Duodenal mucosa (tissue), 2 donors: ENCODE results near the gene WDR20.
A peak's percentile ranks its signal among the peaks of the same experiment; 100 is the strongest.

Experiments
- H3K27ac ChIP-seq: one replicate; pipeline ENCODE4 v1.7.0; 2013; ENCODE audit warnings: low read depth, low read length
- H3K27me3 ChIP-seq, 2 donors: one replicate each; pipeline ENCODE4 v1.7.0; 2013; ENCODE audit warnings: low read length in 2 of 2, control low read depth in 1 of 2; ENCODE audit not compliant: insufficient read depth in 2 of 2, control insufficient read depth in 1 of 2
- H3K36me3 ChIP-seq, 2 donors: one replicate each; pipeline ENCODE4 v1.7.0; 2013; ENCODE audit warnings: low read length in 2 of 2, control low read depth in 1 of 2; ENCODE audit not compliant: insufficient read depth in 2 of 2, control insufficient read depth in 1 of 2
- H3K4me1 ChIP-seq, 2 donors: one replicate each; pipeline ENCODE4 v1.7.0; 2013; ENCODE audit warnings: low read length in 2 of 2, control low read depth in 1 of 2; ENCODE audit not compliant: insufficient read depth in 2 of 2, control insufficient read depth in 1 of 2
- H3K4me3 ChIP-seq, 2 donors: one replicate each; pipeline ENCODE4 v1.7.0; 2013; ENCODE audit warnings: low read length in 2 of 2, low read depth in 1 of 2
- H3K9ac ChIP-seq, 2 donors: one replicate each; pipeline ENCODE4 v1.7.0; 2013; ENCODE audit warnings: low read length in 2 of 2, low read depth in 1 of 2
- H3K9me3 ChIP-seq, 2 donors: one replicate each; pipeline ENCODE4 v1.7.0; 2013; ENCODE audit warnings: low read length in 2 of 2, control low read depth in 1 of 2; ENCODE audit not compliant: control insufficient read depth in 1 of 2

WDR20 gene

DNA sequence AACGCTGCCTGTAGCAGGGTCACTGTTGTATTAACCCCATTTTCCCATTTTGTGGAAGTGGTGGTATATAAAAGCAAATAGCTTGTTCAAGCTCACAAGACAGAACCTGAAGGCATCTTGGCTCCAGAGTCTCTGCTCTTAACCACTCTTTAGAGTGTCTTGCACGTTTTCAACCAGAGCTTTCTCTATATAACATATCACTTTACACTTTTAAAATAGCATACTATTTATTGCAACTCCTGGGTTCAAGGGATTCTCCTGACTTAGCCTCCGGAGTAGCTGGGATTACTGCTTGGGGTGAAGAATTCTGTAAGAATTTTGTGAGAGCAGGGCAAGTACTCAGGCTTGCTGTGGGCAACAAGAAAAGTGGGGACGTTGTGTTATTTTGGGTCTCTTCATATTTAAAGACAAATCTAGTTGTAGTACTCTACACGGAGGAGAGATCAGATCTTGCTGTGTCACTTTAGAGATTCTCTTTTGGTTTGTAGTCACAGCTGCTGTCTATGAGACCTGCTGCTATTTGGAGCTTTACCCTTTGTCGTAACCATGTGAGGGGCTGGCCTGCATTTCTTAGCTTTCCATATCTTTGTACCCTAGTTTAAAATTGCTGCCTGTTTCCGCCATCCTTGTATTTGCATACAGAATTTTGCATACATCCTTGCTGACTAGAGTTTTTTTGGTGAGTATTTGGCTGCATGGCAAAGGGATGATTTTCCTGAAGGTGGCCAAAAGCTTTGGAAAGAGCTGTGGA is 40.7 kb downstream of the WDR20 start:
- no peak overlapping the region for H3K27ac ChIP-seq
- H3K4me1 ChIP-seq, result peaks cover 0 to 8% of the 10 kb centered on the region in 2 donors
- H3K27me3 ChIP-seq, result no peaks in the 10 kb centered on the region
- H3K9me3 ChIP-seq, result no peaks in the 10 kb centered on the region
- no peak overlapping the region for H3K9ac ChIP-seq
- H3K4me3 ChIP-seq, result no peak overlapping the region
- H3K36me3 ChIP-seq, result peaks cover 4 to 5% of the 10 kb centered on the region in 2 donors

DNA sequence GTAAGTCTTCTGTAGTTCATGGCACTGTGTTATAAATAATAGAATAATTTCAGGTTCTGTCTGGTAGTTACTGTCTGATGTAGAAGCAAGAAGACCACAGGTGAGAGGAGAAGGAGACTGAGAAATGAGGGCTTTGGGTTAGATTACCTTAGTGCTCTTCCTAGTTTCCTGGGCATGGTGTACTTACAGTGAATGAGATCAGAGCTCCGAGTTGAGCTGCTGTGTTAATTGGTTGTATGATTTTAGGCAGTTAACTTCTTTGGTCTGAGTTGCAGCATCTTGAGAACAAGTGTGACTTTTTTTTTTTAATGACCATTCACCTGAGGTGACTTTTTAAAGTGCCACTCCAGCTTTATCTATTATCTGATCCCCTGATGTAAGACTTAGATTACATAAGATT is 41.5 kb downstream of the WDR20 start:
- Histone ChIP-seq H3K36me3 (peaks cover 4 to 5% of the 10 kb centered on the region in 2 donors), H3K27ac (no peak overlapping the region), H3K9ac (no peak overlapping the region), H3K4me1 (peaks cover 3 to 13% of the 10 kb centered on the region in 2 donors), H3K27me3 (no peaks in the 10 kb centered on the region), H3K4me3 (no peak overlapping the region), H3K9me3 (no peaks in the 10 kb centered on the region)

DNA sequence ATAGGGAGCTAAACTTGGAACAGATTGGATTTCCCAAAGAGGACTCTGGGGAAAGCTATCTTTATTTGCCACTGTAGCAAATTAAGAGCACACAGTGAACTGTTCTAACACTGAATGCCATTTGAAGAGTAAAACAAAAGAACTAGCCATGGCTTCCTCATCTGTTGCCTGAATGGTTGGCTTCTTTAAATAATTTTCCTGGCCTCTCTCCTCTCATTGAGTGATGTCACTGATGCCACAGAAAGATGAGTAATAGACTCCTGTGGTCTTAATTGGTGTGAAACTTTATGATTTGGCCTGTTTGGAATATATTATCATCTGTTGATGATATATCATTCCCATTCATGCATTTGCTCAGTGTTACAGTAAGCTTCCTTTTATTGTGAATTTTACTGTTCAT is 42.5 kb downstream of the WDR20 start:
- no peak overlapping the region for H3K27ac ChIP-seq
- H3K4me1 ChIP-seq, result peaks cover 7 to 20% of the 10 kb centered on the region in 2 donors

DNA sequence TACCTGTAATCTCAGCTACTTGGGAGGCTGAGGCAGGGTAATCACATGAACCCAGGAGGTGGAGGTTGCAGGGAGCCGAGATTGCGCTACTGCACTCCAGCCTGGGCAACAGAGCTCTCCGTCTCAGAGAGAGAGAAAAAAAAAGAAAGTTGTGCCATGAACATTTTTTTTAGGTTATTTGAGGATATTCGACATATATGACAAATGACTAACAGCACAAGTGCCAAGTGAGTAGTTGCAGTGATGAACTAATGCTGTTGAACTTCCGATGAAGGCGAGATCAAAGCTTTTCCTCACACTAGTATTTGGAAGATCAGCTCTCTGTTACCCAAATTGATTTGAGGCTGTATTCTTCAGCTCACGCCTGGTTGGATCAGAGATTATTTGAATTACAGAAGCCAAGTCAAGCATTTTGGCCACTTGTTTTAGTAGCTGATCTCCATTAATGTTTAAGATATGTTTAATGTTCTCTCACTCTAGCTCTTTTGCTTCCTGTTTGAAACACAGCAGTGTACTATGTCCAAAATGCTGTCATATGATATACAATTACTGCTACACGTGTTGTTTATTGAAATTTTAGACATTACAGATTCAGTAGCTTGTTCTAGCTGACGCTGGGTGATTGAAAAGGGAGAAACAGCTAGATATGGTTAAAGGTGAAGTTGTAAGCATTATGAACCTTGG is 43.4 kb downstream of the WDR20 start:
- Histone ChIP-seq H3K9ac (no peak overlapping the region), H3K4me3 (no peak overlapping the region), H3K27ac (no peak overlapping the region), H3K27me3 (no peaks in the 10 kb centered on the region), H3K4me1 (peaks cover 16 to 29% of the 10 kb centered on the region in 2 donors), H3K9me3 (no peaks in the 10 kb centered on the region), H3K36me3 (peaks cover 4 to 5% of the 10 kb centered on the region in 2 donors)

More for the DNA sequence above, 42.5 kb downstream of the WDR20 start:
- H3K36me3 ChIP-seq, result peaks cover 4 to 5% of the 10 kb centered on the region in 2 donors
- no peaks in the 10 kb centered on the region for H3K27me3 ChIP-seq
- H3K9ac ChIP-seq, result no peak overlapping the region
- no peak overlapping the region for H3K4me3 ChIP-seq
- no peaks in the 10 kb centered on the region for H3K9me3 ChIP-seq

DNA sequence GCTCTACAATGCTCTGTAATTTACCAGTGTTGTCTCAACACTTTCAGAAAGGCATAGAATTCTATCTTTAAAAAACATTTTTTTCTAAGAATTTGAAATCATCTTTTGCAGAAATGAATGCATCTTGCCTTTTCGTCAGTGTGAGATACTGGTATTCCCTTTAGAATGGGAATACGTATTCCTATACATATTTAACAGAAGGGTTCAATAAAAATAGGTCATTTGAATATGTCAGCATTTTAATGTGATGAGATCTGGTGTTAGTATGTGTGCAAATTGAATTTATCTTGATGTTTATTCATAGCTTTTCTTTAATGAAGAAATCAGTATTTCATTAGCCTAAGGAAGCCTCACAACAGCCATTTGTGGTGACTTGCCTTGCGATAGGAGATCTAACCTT is 44.2 kb downstream of the WDR20 start:
- Histone ChIP-seq H3K27ac (no peak overlapping the region), H3K4me1 (peaks cover 18 to 33% of the 10 kb centered on the region in 2 donors), H3K4me3 (no peak overlapping the region), H3K9me3 (no peaks in the 10 kb centered on the region), H3K36me3 (peaks cover 0 to 4% of the 10 kb centered on the region in 2 donors), H3K9ac (no peak overlapping the region), H3K27me3 (no peaks in the 10 kb centered on the region)

DNA sequence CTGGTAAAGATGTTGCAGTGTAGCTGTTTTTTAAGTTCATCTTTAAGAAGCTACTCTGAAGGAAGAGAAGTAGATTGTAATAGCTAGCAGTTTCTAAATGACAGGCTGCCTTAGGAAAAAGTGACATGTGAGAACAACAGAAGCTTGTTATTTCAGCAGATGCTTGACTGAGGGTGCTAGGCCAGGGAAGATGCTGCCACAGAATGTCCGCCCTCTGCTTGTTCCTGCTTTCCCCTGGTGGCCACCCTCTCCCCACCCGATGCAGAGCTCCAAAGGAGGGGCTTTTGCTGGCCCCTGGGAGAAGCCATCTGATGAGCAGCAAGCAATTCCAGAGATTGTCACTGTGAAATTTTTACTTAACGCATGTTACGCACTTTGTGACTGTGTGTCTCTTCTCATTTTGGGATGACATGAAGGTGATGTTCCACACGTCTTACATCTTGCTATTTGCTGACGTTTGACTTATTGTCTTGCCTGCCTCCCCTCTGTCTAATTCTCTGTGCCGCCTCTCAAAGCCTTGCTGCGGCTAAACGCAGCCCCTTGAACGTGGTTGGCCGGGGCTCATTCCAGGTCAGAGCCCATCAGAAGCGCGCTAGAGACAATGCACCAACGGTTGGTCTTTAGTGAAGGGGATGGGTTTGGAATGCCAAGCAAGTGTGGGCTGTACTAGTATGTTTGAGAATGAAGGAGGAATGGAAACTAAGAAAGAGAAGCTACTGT is 44.8 kb downstream of the WDR20 start:
- Histone ChIP-seq H3K27me3 (no peaks in the 10 kb centered on the region), H3K36me3 (peaks cover 0 to 4% of the 10 kb centered on the region in 2 donors), H3K27ac (no peak overlapping the region), H3K9me3 (no peaks in the 10 kb centered on the region), H3K4me3 (no peak overlapping the region), H3K9ac (no peak overlapping the region), H3K4me1 (peaks cover 18 to 33% of the 10 kb centered on the region in 2 donors)

DNA sequence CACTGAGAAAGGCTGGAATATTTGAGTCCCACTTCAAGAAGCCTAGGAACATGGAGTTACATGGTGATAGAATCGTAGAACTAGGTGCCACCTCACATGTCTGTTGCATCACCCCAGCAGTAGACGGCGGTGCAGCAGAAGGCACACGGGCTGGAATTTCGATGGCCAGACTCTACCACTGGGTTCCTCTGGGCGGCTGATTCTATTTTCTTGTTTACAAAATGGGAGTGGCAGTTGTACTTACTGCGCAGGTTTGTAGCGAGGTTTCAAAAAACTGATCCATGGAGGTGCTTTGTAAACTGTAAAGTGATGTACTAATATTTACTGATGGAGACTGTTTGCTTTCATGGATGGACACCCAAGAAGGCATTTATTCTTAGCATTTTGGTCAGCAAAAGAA is 45.7 kb downstream of the WDR20 start:
- peaks cover 25 to 37% of the 10 kb centered on the region in 2 donors for H3K4me1 ChIP-seq
- H3K9me3 ChIP-seq, result no peaks in the 10 kb centered on the region
- H3K27me3 ChIP-seq, result no peaks in the 10 kb centered on the region
- H3K9ac ChIP-seq, result no peak overlapping the region
- peaks cover 0 to 4% of the 10 kb centered on the region in 2 donors for H3K36me3 ChIP-seq
- H3K27ac ChIP-seq, result no peak overlapping the region
- H3K4me3 ChIP-seq, result no peak overlapping the region

DNA sequence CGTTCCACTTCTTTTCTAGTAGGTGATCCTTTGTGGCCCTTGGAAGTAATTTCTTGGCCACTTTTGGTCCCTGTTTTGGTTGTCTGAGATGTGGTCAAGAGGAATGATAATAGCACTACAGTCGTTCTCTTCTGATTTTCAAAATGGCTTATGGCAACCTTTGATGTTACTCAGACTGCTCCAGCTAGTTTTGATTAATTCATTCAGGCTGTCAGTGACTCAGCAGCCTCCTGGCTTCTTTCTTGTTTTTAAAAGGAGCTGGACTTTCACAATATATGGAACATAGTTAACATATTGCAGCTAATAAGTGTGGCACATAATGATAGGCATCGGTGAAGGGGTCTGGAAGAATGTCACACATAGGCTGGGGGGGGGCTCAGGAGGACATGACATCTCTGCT is 47.3 kb downstream of the WDR20 start:
- Histone ChIP-seq H3K27ac (no peak overlapping the region), H3K4me3 (no peak overlapping the region), H3K9ac (no peak overlapping the region), H3K4me1 (peaks cover 36 to 49% of the 10 kb centered on the region in 2 donors), H3K9me3 (no peaks in the 10 kb centered on the region), H3K27me3 (no peaks in the 10 kb centered on the region), H3K36me3 (peaks cover 0 to 4% of the 10 kb centered on the region in 2 donors)

DNA sequence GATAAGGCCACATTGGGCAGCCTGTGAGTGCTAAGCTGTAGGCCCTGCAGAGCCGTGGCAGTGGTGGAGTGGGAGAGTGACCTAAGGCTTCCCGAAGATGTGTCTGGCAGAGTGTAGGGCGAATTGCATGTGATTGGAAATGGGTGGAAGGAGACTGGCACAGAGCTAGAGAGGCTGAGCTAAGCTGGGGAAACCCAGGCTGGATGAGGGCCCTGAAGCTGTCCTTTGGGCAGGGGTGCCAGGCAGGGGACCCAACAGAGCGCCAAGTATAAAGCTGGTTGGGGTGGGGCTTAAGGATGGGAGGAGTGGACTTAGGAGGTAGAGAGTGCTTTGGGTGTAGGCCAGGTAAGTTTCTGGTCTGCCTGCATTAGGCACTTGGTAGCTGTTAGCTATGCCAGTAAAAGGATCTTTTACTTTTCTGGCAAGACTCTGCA is 47.9 kb downstream of the WDR20 start:
- Histone ChIP-seq H3K4me3 (no peak overlapping the region), H3K36me3 (peaks cover 0 to 4% of the 10 kb centered on the region in 2 donors), H3K9ac (peak overlapping the region in 1 of 2 donors; percentile 7), H3K9me3 (no peaks in the 10 kb centered on the region), H3K27me3 (no peaks in the 10 kb centered on the region), H3K27ac (no peak overlapping the region), H3K4me1 (peaks cover 36 to 46% of the 10 kb centered on the region in 2 donors)

DNA sequence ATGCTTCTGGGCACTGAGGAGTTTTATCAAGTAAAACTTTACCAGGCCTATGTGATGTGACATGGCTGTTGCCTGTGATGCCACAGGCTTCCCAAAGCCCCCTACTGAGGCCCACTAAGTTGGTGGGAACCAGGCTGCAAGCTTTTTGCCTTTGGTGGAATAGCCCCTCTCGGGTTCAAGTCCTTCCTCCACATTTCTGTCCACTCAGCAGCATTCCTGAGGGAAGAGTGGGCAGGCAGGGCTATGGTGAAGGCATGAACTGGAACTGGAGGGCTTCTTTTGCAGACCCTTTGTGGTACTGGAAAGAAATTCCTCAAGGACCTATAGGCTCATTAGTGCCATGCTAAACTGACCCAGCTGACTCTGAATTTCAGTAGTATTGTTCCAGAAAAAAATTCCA is 48.5 kb downstream of the WDR20 start:
- H3K9me3 ChIP-seq, result no peaks in the 10 kb centered on the region
- no peak overlapping the region for H3K4me3 ChIP-seq
- H3K36me3 ChIP-seq, result peaks cover 0 to 4% of the 10 kb centered on the region in 2 donors
- no peak overlapping the region for H3K27ac ChIP-seq
- H3K9ac ChIP-seq, result no peak overlapping the region
- no peaks in the 10 kb centered on the region for H3K27me3 ChIP-seq
- H3K4me1 ChIP-seq, result peaks cover 36 to 46% of the 10 kb centered on the region in 2 donors
